Measurements from ENCODE around the gene DNAJC12. TPM values are rescaled to one million over a fixed set of nuclear protein-coding genes. Genes with fewer than 3 reads are reported as not detected.
"Not testable (repeated sequence)": the region's sequence is repeated elsewhere in the genome, so short reads cannot be mapped to it uniquely, and the experiment has no call there.

The DNAJC12 gene
- total RNA-seq, 1 donor from 2014 or later, result 2.7 TPM

- not testable (repeated sequence) for DNase-seq
Observed at GRCh38 chr10:67762567-67762966, 75.4 kb downstream of the DNAJC12 start.

- DNase-seq, result no peak
Observed at GRCh38 chr10:67760272-67760671, 77.7 kb downstream of the DNAJC12 start.

Small RNA genes lying within 50 kb of the gene (small RNA-seq; reads per million reads assigned to genes)
- gene RN7SL394P (ENCODE audit: low replicate concordance) (not detected), gene RNU6-1250P (ENCODE audit: low replicate concordance) (not detected), gene RNU6-523P (ENCODE audit: low replicate concordance) (not detected)

Other genes with a start within 250 kb of the DNAJC12 start
- gene CTNNA3, start 142.0 kb downstream of the DNAJC12 start, total RNA-seq, result 7.1 TPM
- gene SIRT1, start 46.5 kb upstream of the DNAJC12 start, total RNA-seq, result 24.1 TPM
- 77.9 TPM for gene HERC4, start 237.1 kb upstream of the DNAJC12 start, total RNA-seq